CD4-positive, alpha-beta T cell treated with Interleukin-17A for 4 hours (primary cell): Measurements from ENCODE around the gene PSMB7.

ENCODE experiments used
- DNase-seq: peaks from one replicate; pipeline ENCODE4 v3.0.0-alpha.2; 2020; ENCODE audit warnings: mixed read lengths

The PSMB7 gene

GRCh38 chr9:124377551-124378406 is 37.5 kb downstream of the PSMB7 start:
- no peak for DNase-seq

GRCh38 chr9:124376329-124376728 is 38.9 kb downstream of the PSMB7 start:
- no peak for DNase-seq

- no peak for DNase-seq
These were observed 39.5 kb downstream of the PSMB7 start for GRCh38 chr9:124375726-124376125.

- DNase-seq: no peak
These were observed 41.4 kb downstream of the PSMB7 start for GRCh38 chr9:124373851-124374250.

GRCh38 chr9:124373386-124373785 is 41.9 kb downstream of the PSMB7 start:
- no peak for DNase-seq

- no peak for DNase-seq
These were observed 43.2 kb downstream of the PSMB7 start for GRCh38 chr9:124372038-124372437.

- DNase-seq: no peak
These were observed 44.2 kb downstream of the PSMB7 start for GRCh38 chr9:124370896-124371582.

- no peak for DNase-seq
These were observed 45.9 kb downstream of the PSMB7 start for GRCh38 chr9:124369231-124369797.

GRCh38 chr9:124368692-124369091 is 46.5 kb downstream of the PSMB7 start:
- no peak for DNase-seq

- DNase-seq: no peak
These were observed 48.6 kb downstream of the PSMB7 start for GRCh38 chr9:124366476-124367220.

GRCh38 chr9:124365036-124365435 is 50.2 kb downstream of the PSMB7 start:
- no peak for DNase-seq

- no peak for DNase-seq
These were observed 51.1 kb downstream of the PSMB7 start for GRCh38 chr9:124364141-124364540.

GRCh38 chr9:124363326-124364096 is 51.7 kb downstream of the PSMB7 start:
- no peak for DNase-seq

GRCh38 chr9:124361128-124361527 is 54.1 kb downstream of the PSMB7 start:
- DNase-seq: no peak

- DNase-seq: no peak
These were observed 55.2 kb downstream of the PSMB7 start for GRCh38 chr9:124359855-124360678.

GRCh38 chr9:124359426-124359825 is 55.8 kb downstream of the PSMB7 start:
- no peak for DNase-seq

- DNase-seq: no peak
These were observed 56.6 kb downstream of the PSMB7 start for GRCh38 chr9:124358631-124359030.

GRCh38 chr9:124357721-124358361 is 57.4 kb downstream of the PSMB7 start:
- no peak for DNase-seq

- DNase-seq: no peak
These were observed 58.4 kb downstream of the PSMB7 start for GRCh38 chr9:124356745-124357390.
